ENCODE data around the gene EFCAB8.

- TF ChIP-seq, protein P1, sequence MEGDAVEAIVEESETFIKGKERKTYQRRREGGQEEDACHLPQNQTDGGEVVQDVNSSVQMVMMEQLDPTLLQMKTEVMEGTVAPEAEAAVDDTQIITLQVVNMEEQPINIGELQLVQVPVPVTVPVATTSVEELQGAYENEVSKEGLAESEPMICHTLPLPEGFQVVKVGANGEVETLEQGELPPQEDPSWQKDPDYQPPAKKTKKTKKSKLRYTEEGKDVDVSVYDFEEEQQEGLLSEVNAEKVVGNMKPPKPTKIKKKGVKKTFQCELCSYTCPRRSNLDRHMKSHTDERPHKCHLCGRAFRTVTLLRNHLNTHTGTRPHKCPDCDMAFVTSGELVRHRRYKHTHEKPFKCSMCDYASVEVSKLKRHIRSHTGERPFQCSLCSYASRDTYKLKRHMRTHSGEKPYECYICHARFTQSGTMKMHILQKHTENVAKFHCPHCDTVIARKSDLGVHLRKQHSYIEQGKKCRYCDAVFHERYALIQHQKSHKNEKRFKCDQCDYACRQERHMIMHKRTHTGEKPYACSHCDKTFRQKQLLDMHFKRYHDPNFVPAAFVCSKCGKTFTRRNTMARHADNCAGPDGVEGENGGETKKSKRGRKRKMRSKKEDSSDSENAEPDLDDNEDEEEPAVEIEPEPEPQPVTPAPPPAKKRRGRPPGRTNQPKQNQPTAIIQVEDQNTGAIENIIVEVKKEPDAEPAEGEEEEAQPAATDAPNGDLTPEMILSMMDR (IDR thresholded peaks at IDR 0.05) = no peak
- TF ChIP-seq POLR2AphosphoS5 (IDR thresholded peaks at IDR 0.05) = no peak
- TF ChIP-seq POLR2A (IDR thresholded peaks at IDR 0.05) = no peak
Observed at GRCh38 chr20:32960222-32960518, 101.4 kb downstream of the EFCAB8 start.
